H1 (cell line): Measurements from ENCODE around the gene DYNLT3. TPM values are rescaled to one million over a fixed set of nuclear protein-coding genes. Genes with fewer than 3 reads are reported as not detected.

Experiments used
- polyA plus RNA-seq, 7 experiments: library from polyadenylated mRNA; depleted of rRNA in 3 of 7; stranded (reverse) in 5 of 7; unstranded in 2 of 7; fragments of >200 nt in 5 of 7; fragments of 200-250 nt in 2 of 7; gene quantifications; 1 replicate in 5 of 7; 2 replicates in 1 of 7; 4 replicates in 1 of 7; pipeline versions ENCODE4 v1.2.1 to v1.2.3, GENCODE V29; 2011 to 2013; ENCODE audit warnings: missing spikeins in 2 of 7, mixed read lengths in 2 of 7
- small RNA-seq: library from polyadenylated mRNA; stranded (forward); fragments of <200 nt; extraction: miRNeasy Mini kit (QIAGEN cat#:217004); gene quantifications from one replicate; pipeline ENCODE3, GENCODE V24; 2013; ENCODE audit not compliant: insufficient read depth
- total RNA-seq: library from RNA; stranded (reverse); fragmentation: NEBNext Ultra II Directional; extraction: Animal tissue kit (Norgen Biotek cat#: 25700); gene quantifications from 2 replicates; pipeline ENCODE4 v1.2.1, GENCODE V29; 2021

Gene DYNLT3
- total and polyA plus RNA-seq, 2 of the 8 experiments (the other 6 are each of a cell fraction or from before 2014, with no cell fraction given): 2.3 to 3.5 TPM

Small RNA genes lying within 50 kb of the gene (small RNA-seq; reads per million reads assigned to genes)
- gene RNU6-49P: not detected

Other genes with a start within 250 kb of the DYNLT3 start
- gene XK, start 161.8 kb downstream of the DYNLT3 start, total RNA-seq: 0.84 and 1.1 TPM in 2 replicates
- gene XK, start 161.8 kb downstream of the DYNLT3 start, polyA plus RNA-seq (2011; rRNA removed): 0.76 and 0.78 TPM in 2 replicates
- 0.08 and 0.09 TPM in 2 replicates for gene CYBB, start 67.5 kb downstream of the DYNLT3 start, total RNA-seq
- gene CYBB, start 67.5 kb downstream of the DYNLT3 start, polyA plus RNA-seq (2011; rRNA removed): 0.03 TPM in 1 of 2 replicates, not detected in the other
- 0.38 and 0.52 TPM in 2 replicates for gene SYTL5, start 159.0 kb upstream of the DYNLT3 start, total RNA-seq
- gene SYTL5, start 159.0 kb upstream of the DYNLT3 start, polyA plus RNA-seq (2011; rRNA removed): 0.06 and 0.15 TPM in 2 replicates